Ishikawa (cell line): ENCODE measurements around the gene CHST15.
A peak's percentile ranks its signal among the peaks of the same experiment; 100 is the strongest.

ENCODE experiments used
- CEBPB ChIP-seq: IDR thresholded peaks from 2 replicates; pipeline ENCODE4 v1.6.1; 2012
- CREB1 ChIP-seq: IDR thresholded peaks from 2 replicates; pipeline ENCODE4 v1.6.1; 2012; ENCODE audit warnings: low read depth
- EGR1 ChIP-seq: IDR thresholded peaks from 2 replicates; pipeline ENCODE4 v1.6.1; 2012
- EP300 ChIP-seq: IDR thresholded peaks from 2 replicates; pipeline ENCODE4 v1.6.1; 2012; ENCODE audit warnings: borderline replicate concordance
- FOXM1 ChIP-seq: IDR thresholded peaks from 2 replicates; pipeline ENCODE4 v1.6.1; 2012; ENCODE audit warnings: low read depth, borderline replicate concordance
- MAX ChIP-seq: IDR thresholded peaks from 2 replicates; pipeline ENCODE4 v1.6.1; 2012
- NFIC ChIP-seq: IDR thresholded peaks from 2 replicates; pipeline ENCODE4 v1.6.1; 2012
- RAD21 ChIP-seq: IDR thresholded peaks from 2 replicates; pipeline ENCODE4 v1.6.1; 2012; ENCODE audit warnings: low read depth
- TAF1 ChIP-seq: IDR thresholded peaks from 2 replicates; pipeline ENCODE4 v1.6.1; 2012; ENCODE audit warnings: low read depth, mild to moderate bottlenecking
- TCF12 ChIP-seq: IDR thresholded peaks from 2 replicates; pipeline ENCODE4 v1.6.1; 2012; ENCODE audit warnings: low read depth
- TEAD4 ChIP-seq: IDR thresholded peaks from 2 replicates; pipeline ENCODE4 v1.6.1; 2012
- YY1 ChIP-seq: IDR thresholded peaks from 2 replicates; pipeline ENCODE4 v1.6.1; 2012; ENCODE audit warnings: low read depth
- ZBTB7A ChIP-seq: IDR thresholded peaks from 2 replicates; pipeline ENCODE4 v1.6.1; 2012; ENCODE audit warnings: low read depth
- TF ChIP-seq, protein P1 (sequence below): IDR thresholded peaks from 2 replicates; pipeline ENCODE4 v1.6.1; 2012; ENCODE audit warnings: low read depth, mild to moderate bottlenecking
- TF ChIP-seq, protein P2 (sequence below): IDR thresholded peaks from 2 replicates; pipeline ENCODE4 v1.6.1; 2012

Gene CHST15

GRCh38 chr10:124058346-124059003 is 34.9 kb downstream of the CHST15 start:
- no peak for TF ChIP-seq YY1
- no peak for TF ChIP-seq CREB1
- TF ChIP-seq MAX = no peak
- TF ChIP-seq ZBTB7A = no peak
- no peak for TF ChIP-seq FOXM1
- TF ChIP-seq, protein P1, sequence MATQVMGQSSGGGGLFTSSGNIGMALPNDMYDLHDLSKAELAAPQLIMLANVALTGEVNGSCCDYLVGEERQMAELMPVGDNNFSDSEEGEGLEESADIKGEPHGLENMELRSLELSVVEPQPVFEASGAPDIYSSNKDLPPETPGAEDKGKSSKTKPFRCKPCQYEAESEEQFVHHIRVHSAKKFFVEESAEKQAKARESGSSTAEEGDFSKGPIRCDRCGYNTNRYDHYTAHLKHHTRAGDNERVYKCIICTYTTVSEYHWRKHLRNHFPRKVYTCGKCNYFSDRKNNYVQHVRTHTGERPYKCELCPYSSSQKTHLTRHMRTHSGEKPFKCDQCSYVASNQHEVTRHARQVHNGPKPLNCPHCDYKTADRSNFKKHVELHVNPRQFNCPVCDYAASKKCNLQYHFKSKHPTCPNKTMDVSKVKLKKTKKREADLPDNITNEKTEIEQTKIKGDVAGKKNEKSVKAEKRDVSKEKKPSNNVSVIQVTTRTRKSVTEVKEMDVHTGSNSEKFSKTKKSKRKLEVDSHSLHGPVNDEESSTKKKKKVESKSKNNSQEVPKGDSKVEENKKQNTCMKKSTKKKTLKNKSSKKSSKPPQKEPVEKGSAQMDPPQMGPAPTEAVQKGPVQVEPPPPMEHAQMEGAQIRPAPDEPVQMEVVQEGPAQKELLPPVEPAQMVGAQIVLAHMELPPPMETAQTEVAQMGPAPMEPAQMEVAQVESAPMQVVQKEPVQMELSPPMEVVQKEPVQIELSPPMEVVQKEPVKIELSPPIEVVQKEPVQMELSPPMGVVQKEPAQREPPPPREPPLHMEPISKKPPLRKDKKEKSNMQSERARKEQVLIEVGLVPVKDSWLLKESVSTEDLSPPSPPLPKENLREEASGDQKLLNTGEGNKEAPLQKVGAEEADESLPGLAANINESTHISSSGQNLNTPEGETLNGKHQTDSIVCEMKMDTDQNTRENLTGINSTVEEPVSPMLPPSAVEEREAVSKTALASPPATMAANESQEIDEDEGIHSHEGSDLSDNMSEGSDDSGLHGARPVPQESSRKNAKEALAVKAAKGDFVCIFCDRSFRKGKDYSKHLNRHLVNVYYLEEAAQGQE = no peak
- TF ChIP-seq CEBPB = no peak
- no peak for TF ChIP-seq EGR1
- TF ChIP-seq RAD21 = no peak
- no peak for TF ChIP-seq EP300
- TF ChIP-seq TAF1 = no peak
- no peak for TF ChIP-seq NFIC
- TF ChIP-seq, protein P2, sequence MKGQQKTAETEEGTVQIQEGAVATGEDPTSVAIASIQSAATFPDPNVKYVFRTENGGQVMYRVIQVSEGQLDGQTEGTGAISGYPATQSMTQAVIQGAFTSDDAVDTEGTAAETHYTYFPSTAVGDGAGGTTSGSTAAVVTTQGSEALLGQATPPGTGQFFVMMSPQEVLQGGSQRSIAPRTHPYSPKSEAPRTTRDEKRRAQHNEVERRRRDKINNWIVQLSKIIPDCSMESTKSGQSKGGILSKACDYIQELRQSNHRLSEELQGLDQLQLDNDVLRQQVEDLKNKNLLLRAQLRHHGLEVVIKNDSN = no peak
- no peak for TF ChIP-seq TEAD4
- TF ChIP-seq TCF12 = no peak

GRCh38 chr10:124057601-124058000 is 35.8 kb downstream of the CHST15 start:
- TF ChIP-seq EGR1 (no peak), MAX (no peak), CEBPB (no peak), NFIC (no peak), TAF1 (no peak), RAD21 (no peak), CREB1 (no peak), YY1 (no peak), TCF12 (no peak), FOXM1 (no peak)
- TF ChIP-seq, protein P1 = no peak

DNA sequence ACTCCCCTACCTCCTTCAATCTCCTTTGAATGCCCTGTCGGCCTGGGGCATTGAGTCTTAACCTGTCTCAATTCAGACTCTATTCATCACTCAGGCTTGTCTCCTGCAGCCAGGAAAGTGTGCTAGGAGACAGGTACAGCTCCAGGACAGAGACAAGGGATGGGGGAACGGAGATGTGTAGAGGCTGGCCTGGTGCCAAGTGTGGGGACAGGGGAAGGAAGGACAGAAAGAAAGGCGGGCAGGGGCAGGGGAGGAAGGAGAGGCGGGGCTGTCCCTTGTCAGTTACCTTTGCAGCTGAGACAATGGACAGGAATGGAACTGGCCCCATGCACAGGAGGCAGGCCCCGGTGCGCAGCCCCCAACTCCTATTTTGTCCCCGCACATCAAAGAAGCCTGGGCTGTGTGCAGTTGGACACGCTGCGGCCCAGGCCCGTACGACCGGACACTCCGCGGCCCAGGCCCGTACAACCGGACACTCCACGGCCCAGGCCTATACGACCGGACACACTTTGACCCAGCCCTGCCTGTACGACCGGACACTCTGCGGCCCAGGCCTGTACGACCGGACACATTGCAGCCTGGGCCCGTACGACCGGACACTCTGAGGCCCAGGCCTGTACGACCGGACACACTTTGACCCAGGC is 36.9 kb downstream of the CHST15 start:
- TF ChIP-seq, protein P1 = no peak
- TF ChIP-seq RAD21 (no peak), NFIC (peak; percentile 56), TAF1 (no peak)

DNA sequence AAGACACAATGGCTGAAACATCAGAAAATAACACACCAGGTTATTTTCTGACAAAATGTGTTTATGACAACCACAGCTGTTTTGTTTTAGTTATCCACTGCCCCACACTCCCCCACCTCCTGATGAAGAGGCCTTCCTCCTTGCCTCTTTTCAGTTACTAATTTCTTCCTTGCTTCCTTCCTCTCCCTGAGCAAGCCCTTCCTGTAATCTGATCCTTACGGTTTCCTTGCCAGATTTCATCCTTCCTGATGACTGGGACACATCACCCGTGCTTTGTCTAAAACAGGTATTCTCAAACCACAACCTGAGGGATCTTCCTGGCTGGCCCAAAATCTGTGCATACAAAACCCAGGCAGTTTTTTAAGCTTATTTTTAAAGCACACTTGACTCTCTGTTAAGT is 39.4 kb downstream of the CHST15 start:
- TF ChIP-seq YY1 = no peak
- TF ChIP-seq RAD21 = no peak
- TF ChIP-seq CREB1 = no peak
- TF ChIP-seq NFIC = peak; percentile 70

GRCh38 chr10:124052561-124052960 is 40.8 kb downstream of the CHST15 start:
- TF ChIP-seq MAX = no peak
- TF ChIP-seq, protein P2 = no peak
- no peak for TF ChIP-seq ZBTB7A
- no peak for TF ChIP-seq RAD21
- no peak for TF ChIP-seq TCF12
- TF ChIP-seq TAF1 = no peak
- no peak for TF ChIP-seq EP300
- TF ChIP-seq EGR1 = no peak
- TF ChIP-seq, protein P1 = no peak
- TF ChIP-seq CEBPB = no peak
- no peak for TF ChIP-seq FOXM1
- no peak for TF ChIP-seq YY1
- TF ChIP-seq CREB1 = no peak
- no peak for TF ChIP-seq NFIC
